ENCODE data around the gene RNF183. TPM values are rescaled to one million over a fixed set of nuclear protein-coding genes. Genes with fewer than 3 reads are reported as not detected.

RNF183 gene
- total RNA-seq, 1 donor: not detected

DNA sequence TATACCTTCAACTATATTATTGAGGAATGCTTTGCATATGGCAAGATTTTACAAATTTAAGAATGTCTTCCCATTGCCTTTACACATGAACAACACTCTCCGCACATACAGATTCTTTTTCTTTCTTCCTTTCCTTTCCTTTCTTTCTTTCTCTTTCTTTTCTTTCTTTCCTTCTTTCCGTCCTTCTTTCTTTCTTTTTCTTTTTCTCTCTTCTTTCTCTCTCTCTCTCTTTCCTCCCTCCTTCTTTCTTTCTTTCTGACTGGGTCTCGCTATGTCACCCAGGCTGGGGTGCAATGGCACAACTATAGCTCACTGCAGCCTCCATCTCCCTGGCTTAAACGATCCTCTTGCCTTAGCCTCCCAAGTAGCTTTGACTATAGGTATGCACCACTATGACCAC, 23.1 kb upstream of the RNF183 start:
- no peaks in the 10 kb centered on the region for H3K4me1 ChIP-seq (ENCODE audit: insufficient read depth, low read length)
- no peaks in the 10 kb centered on the region for H3K27me3 ChIP-seq (ENCODE audit: insufficient read depth, low read length)
- H3K36me3 ChIP-seq (ENCODE audit: insufficient read depth, low read length): no peaks in the 10 kb centered on the region
- no peak overlapping the region for H3K4me3 ChIP-seq (ENCODE audit: insufficient read depth, low read length)
- H3K79me2 ChIP-seq (ENCODE audit: insufficient read depth, low read length): no peaks in the 10 kb centered on the region
- no peaks in the 10 kb centered on the region for H3K9me3 ChIP-seq (ENCODE audit: low read depth, low read length)
- TF ChIP-seq, protein P1, sequence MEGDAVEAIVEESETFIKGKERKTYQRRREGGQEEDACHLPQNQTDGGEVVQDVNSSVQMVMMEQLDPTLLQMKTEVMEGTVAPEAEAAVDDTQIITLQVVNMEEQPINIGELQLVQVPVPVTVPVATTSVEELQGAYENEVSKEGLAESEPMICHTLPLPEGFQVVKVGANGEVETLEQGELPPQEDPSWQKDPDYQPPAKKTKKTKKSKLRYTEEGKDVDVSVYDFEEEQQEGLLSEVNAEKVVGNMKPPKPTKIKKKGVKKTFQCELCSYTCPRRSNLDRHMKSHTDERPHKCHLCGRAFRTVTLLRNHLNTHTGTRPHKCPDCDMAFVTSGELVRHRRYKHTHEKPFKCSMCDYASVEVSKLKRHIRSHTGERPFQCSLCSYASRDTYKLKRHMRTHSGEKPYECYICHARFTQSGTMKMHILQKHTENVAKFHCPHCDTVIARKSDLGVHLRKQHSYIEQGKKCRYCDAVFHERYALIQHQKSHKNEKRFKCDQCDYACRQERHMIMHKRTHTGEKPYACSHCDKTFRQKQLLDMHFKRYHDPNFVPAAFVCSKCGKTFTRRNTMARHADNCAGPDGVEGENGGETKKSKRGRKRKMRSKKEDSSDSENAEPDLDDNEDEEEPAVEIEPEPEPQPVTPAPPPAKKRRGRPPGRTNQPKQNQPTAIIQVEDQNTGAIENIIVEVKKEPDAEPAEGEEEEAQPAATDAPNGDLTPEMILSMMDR (IDR thresholded peaks at IDR 0.05; ENCODE audit: extremely low read depth, low read depth, low read length): no peak
- H3K4me2 ChIP-seq (ENCODE audit: insufficient read depth, low read length): no peak overlapping the region
- no peak overlapping the region for H2AFZ ChIP-seq (ENCODE audit: low read length)
- H3K27ac ChIP-seq (ENCODE audit: low read depth, low read length): no peak overlapping the region
- H4K20me1 ChIP-seq (ENCODE audit: insufficient read depth, low read length): no peaks in the 10 kb centered on the region
- no peak for DNase-seq (ENCODE audit: insufficient read length, low spot score, missing footprints)

DNA sequence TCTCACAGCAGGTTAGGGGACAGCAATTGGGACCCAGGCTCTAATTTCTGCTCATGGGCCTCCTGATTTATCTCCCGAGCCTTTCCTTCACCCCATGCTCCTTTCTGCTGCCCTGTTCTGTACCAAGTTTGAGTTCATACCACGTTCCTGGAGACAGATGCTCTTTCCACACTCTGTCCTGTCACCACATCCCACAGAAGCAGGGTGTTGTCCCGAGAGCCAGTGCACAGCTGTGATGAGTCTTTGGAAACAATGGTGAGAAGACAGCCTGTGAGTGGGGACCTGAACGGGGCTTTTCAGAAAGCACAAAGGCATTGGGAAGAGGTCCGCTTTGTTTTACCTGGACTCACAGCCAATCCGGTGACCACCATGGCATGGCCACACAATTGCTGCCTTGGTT, 19.5 kb upstream of the RNF183 start:
- Histone ChIP-seq H3K27me3 (ENCODE audit: insufficient read depth, low read length) (no peaks in the 10 kb centered on the region), H3K36me3 (ENCODE audit: insufficient read depth, low read length) (no peaks in the 10 kb centered on the region), H3K4me3 (ENCODE audit: insufficient read depth, low read length) (no peak overlapping the region), H3K4me1 (ENCODE audit: insufficient read depth, low read length) (no peaks in the 10 kb centered on the region), H3K9me3 (ENCODE audit: low read depth, low read length) (no peaks in the 10 kb centered on the region), H3K27ac (ENCODE audit: low read depth, low read length) (no peak overlapping the region), H3K4me2 (ENCODE audit: insufficient read depth, low read length) (no peak overlapping the region), H2AFZ (ENCODE audit: low read length) (no peak overlapping the region), H3K79me2 (ENCODE audit: insufficient read depth, low read length) (no peaks in the 10 kb centered on the region), H4K20me1 (ENCODE audit: insufficient read depth, low read length) (no peaks in the 10 kb centered on the region)
- no peak for DNase-seq (ENCODE audit: insufficient read length, low spot score, missing footprints)
- TF ChIP-seq, protein P1 (IDR thresholded peaks at IDR 0.05; ENCODE audit: extremely low read depth, low read depth, low read length): no peak

GRCh38 chr9:113320051-113320450, 16.9 kb upstream of the RNF183 start:
- Histone ChIP-seq H2AFZ (ENCODE audit: low read length) (no peak overlapping the region), H3K4me2 (ENCODE audit: insufficient read depth, low read length) (no peak overlapping the region), H3K4me1 (ENCODE audit: insufficient read depth, low read length) (no peaks in the 10 kb centered on the region), H3K79me2 (ENCODE audit: insufficient read depth, low read length) (no peaks in the 10 kb centered on the region), H3K9me3 (ENCODE audit: low read depth, low read length) (no peaks in the 10 kb centered on the region), H3K4me3 (ENCODE audit: insufficient read depth, low read length) (no peak overlapping the region), H3K27me3 (ENCODE audit: insufficient read depth, low read length) (no peaks in the 10 kb centered on the region), H3K27ac (ENCODE audit: low read depth, low read length) (no peak overlapping the region), H4K20me1 (ENCODE audit: insufficient read depth, low read length) (no peaks in the 10 kb centered on the region), H3K36me3 (ENCODE audit: insufficient read depth, low read length) (no peaks in the 10 kb centered on the region)
- no peak for DNase-seq (ENCODE audit: insufficient read length, low spot score, missing footprints)
- TF ChIP-seq, protein P1 (IDR thresholded peaks at IDR 0.05; ENCODE audit: extremely low read depth, low read depth, low read length): no peak

- Histone ChIP-seq H3K9me3 (ENCODE audit: low read depth, low read length) (no peaks in the 10 kb centered on the region), H3K79me2 (ENCODE audit: insufficient read depth, low read length) (no peaks in the 10 kb centered on the region), H3K4me2 (ENCODE audit: insufficient read depth, low read length) (no peak overlapping the region), H3K4me1 (ENCODE audit: insufficient read depth, low read length) (no peaks in the 10 kb centered on the region), H2AFZ (ENCODE audit: low read length) (no peak overlapping the region), H4K20me1 (ENCODE audit: insufficient read depth, low read length) (no peaks in the 10 kb centered on the region), H3K4me3 (ENCODE audit: insufficient read depth, low read length) (no peak overlapping the region), H3K27me3 (ENCODE audit: insufficient read depth, low read length) (no peaks in the 10 kb centered on the region), H3K36me3 (ENCODE audit: insufficient read depth, low read length) (no peaks in the 10 kb centered on the region), H3K27ac (ENCODE audit: low read depth, low read length) (no peak overlapping the region)
- TF ChIP-seq, protein P1 (IDR thresholded peaks at IDR 0.05; ENCODE audit: extremely low read depth, low read depth, low read length): no peak
- no peak for DNase-seq (ENCODE audit: insufficient read length, low spot score, missing footprints)
Observed at GRCh38 chr9:113319054-113319453, 15.9 kb upstream of the RNF183 start.

Data from osteoblast (primary cell).